NB4 (cell line): ENCODE measurements around the gene ENOX2.
"Not testable (repeated sequence)": the region's sequence is repeated elsewhere in the genome, so short reads cannot be mapped to it uniquely, and the experiment has no call there.

ENCODE experiments used
- CTCF ChIP-seq: IDR thresholded peaks from one replicate; pipeline ENCODE4 v1.5.1; 2012; ENCODE audit warnings: low read depth, low read length
- MAX ChIP-seq: IDR thresholded peaks from 2 replicates; pipeline ENCODE4 v1.6.1; 2011; ENCODE audit warnings: low read depth, low read length
- POLR2A ChIP-seq: IDR thresholded peaks from 2 replicates; pipeline ENCODE4 v1.6.1; 2011; ENCODE audit warnings: mild to moderate bottlenecking; ENCODE audit not compliant: insufficient read length; ENCODE audit errors: extremely low read depth

DNA sequence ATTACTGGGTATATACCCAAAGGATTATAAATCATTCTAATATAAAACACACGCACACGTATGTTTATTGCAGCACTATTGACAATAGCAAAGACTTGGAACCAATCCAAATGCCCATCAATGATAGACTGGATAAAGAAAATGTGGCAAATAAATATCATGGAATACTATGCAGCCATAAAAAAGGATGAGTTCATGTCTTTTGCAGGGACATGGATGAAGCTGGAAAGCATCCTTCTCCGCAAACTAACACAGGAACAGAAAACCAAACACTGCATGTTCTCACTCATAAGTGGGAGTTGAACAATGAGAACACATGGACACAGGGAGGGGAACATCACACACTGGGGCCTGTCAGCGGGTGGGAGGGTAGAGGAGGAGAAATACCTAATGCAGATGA lies 83.6 kb downstream of the ENOX2 start:
- TF ChIP-seq CTCF, MAX, POLR2A: not testable (repeated sequence)
